ENCODE data around the gene PAX6.

GRCh38 chr11:31780480-31780971 is 30.6 kb downstream of the PAX6 start:
- no peak for TF ChIP-seq CTBP1 (IDR thresholded peaks at IDR 0.05; ENCODE audit: borderline replicate concordance)
- no peak for TF ChIP-seq SP1 (IDR thresholded peaks at IDR 0.05)
- no peak for TF ChIP-seq TARDBP (IDR thresholded peaks at IDR 0.05)
- no peak for TF ChIP-seq L3MBTL2 (conservative IDR thresholded peaks at IDR 0.05)
